Naive thymus-derived CD8-positive, alpha-beta T cell (primary cell): Measurements from ENCODE around the gene POLR3E. TPM values are rescaled to one million over a fixed set of nuclear protein-coding genes. Genes with fewer than 3 reads are reported as not detected.

ENCODE experiments used
- ATAC-seq, 2 donors: fragments of 150-1000 bp; cut with Tn5 transposase in 1 of 2; sonication (Bioruptor Pico), chemical (Tn5 transposase) in 1 of 2; 1 replicate in 1 of 2; 2 replicates in 1 of 2; pipeline ENCODE4 v1.10.0; 2021; ENCODE audit warnings: mild to moderate bottlenecking in 2 of 2, moderate library complexity in 2 of 2
- POLR2A ChIA-PET: fragments of 350-600 bp; sonication (Branson Sonifier 250); formaldehyde crosslinking; loops from one replicate; lab custom pipeline; 2021; ENCODE audit warnings: antibody characterized with exemption; lab: Charles Lee
- DNase-seq, 10 donors: peaks; one replicate each; pipeline versions ENCODE4 v3.0.0 to v3.0.0-alpha.2; 2020 to 2022
- H3K27ac Mint-ChIP-seq, 10 donors: one replicate each; pipeline ENCODE4 v1.8.0; 2020 to 2022; ENCODE audit warnings: mild to moderate bottlenecking in 10 of 10, mixed read lengths in 10 of 10, moderate library complexity in 4 of 10, inconsistent platforms in 1 of 10
- H3K27me3 Mint-ChIP-seq, 5 donors: one replicate each; pipeline ENCODE4 v1.8.0; 2021 to 2022; ENCODE audit warnings: mixed read lengths in 5 of 5
- H3K36me3 Mint-ChIP-seq, 3 donors: one replicate each; pipeline ENCODE4 v1.8.0; 2020 to 2022; ENCODE audit warnings: mixed read lengths in 3 of 3, mild to moderate bottlenecking in 2 of 3, inconsistent platforms in 1 of 3
- H3K4me1 Mint-ChIP-seq, 4 donors: one replicate each; pipeline ENCODE4 v1.8.0; 2021 to 2022; ENCODE audit warnings: mixed read lengths in 4 of 4
- H3K4me3 Mint-ChIP-seq, 10 donors: one replicate each; pipeline ENCODE4 v1.8.0; 2020 to 2022; ENCODE audit warnings: mild to moderate bottlenecking in 10 of 10, mixed read lengths in 10 of 10, moderate library complexity in 6 of 10, inconsistent platforms in 1 of 10
- H3K9me3 Mint-ChIP-seq, 9 donors: one replicate each; pipeline ENCODE4 v1.8.0; 2020 to 2022; ENCODE audit warnings: mixed read lengths in 9 of 9, mild to moderate bottlenecking in 3 of 9, inconsistent platforms in 1 of 9, moderate library complexity in 1 of 9
- polyA plus RNA-seq, 3 donors: library from polyadenylated mRNA; unstranded; fragments of 300-500 nt; fragmentation: Illumina TruSeq; gene quantifications; one replicate each; pipeline ENCODE4 v1.2.3, GENCODE V29; 2021
- total RNA-seq, 8 experiments: library from RNA in 2 of 8; stranded (reverse) in 2 of 8; gene quantifications; one replicate each; pipeline ENCODE4 v1.2.3 and lab custom pipeline; 2021 to 2026

Gene POLR3E, protein sequence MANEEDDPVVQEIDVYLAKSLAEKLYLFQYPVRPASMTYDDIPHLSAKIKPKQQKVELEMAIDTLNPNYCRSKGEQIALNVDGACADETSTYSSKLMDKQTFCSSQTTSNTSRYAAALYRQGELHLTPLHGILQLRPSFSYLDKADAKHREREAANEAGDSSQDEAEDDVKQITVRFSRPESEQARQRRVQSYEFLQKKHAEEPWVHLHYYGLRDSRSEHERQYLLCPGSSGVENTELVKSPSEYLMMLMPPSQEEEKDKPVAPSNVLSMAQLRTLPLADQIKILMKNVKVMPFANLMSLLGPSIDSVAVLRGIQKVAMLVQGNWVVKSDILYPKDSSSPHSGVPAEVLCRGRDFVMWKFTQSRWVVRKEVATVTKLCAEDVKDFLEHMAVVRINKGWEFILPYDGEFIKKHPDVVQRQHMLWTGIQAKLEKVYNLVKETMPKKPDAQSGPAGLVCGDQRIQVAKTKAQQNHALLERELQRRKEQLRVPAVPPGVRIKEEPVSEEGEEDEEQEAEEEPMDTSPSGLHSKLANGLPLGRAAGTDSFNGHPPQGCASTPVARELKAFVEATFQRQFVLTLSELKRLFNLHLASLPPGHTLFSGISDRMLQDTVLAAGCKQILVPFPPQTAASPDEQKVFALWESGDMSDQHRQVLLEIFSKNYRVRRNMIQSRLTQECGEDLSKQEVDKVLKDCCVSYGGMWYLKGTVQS
- total RNA-seq (100 to 1,000 TPM; 107 to 110 TPM), polyA plus RNA-seq (10 to 100 TPM; 11.1 to 13.9 (median 11.5) TPM), total RNA-seq (lab: John Stamatoyannopoulos, UW) (124 to 234 (median 167) reads per million in 6 experiments)

DNA sequence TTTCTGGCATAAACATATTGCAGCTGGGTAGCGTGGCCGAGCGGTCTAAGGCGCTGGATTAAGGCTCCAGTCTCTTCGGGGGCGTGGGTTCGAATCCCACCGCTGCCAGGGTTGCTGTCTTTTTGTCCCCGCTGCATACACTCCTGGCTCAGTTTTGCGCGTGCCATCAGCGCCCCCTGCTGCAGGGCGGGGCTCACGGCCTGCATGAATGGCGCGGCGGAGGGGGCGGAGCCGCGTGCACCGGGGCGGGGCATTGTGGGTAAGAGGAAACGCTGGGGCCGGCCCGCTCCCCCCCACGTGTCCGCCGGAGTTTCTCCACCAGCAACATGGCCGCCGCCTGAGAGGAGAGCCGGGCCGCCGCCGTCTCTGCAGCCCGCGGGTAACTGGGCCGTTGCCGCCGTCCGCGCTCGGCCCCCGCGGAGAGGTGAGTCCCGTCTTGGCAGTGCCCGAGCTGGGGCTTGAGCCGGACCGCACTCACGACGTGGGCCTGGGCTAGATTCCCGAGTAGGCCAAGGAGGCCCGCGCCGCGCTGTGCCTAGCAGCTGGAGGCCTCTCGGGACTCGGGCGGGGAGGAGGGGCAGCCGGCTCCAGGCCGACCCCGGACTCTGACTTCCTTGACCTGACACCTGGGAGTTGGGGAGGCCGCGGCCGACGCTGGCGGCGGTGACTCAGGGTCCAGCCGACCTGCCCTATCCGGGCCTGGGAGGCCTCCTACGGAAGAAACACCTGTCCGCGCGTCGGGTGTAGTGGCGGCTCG is at the start of gene POLR3E:
Gene POLR3E (plus strand): TSS at position 296 of the 757 bp plus-strand sequence. CDS start 5,560 bp downstream, outside the sequence.
- DNase-seq (peak; percentile 99 to 100 (median 100)), ATAC-seq (peak; percentile 71 to 85)
- H3K4me1 Mint-ChIP-seq: peaks cover 33 to 57% (median 45%) of the 10 kb centered on the region in 4 donors
- H3K27ac Mint-ChIP-seq: peak within 1 kb of the TSS; percentile 94 to 100 (median 100)
- H3K36me3 Mint-ChIP-seq: peaks cover 0 to 30% (median 2%) of the 10 kb centered on the region in 3 donors
- peaks cover 0 to 4% (median 0%) of the 10 kb centered on the region in 5 donors for H3K27me3 Mint-ChIP-seq
- H3K9me3 Mint-ChIP-seq: peaks cover 0 to 7% (median 0%) of the 10 kb centered on the region in 9 donors
- peak within 1 kb of the TSS; percentile 86 to 99 (median 96) for H3K4me3 Mint-ChIP-seq
- POLR2A ChIA-PET: interaction anchor here (0.6 to 6.0 kb wide), 12 partner anchors 57 to 344 kb away, joined by 3 to 147 read pairs (median 5); partner anchors contain the start of genes EEF2K, MOSMO, PDZD9 and UQCRC2

DNA sequence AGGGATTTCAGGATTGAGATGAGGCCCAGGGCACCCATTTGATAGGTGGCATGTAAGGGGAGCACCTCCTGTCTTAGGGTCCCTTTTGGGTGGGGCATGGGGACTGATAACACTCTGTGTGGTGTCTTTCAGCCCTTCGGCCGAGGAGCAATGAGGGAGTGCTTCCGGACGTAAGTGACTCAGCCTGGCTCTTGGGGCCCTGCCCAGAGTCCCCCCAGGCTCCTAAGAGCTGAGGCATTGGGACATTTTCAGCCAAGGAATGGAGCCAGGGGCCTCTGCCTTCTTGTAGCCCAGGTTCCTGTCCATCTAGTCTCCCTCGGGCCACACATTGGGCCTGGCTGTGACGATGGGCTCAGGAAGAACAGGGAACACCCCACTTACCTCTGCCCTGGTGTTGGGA is 46.7 kb upstream of the POLR3E start:
- Mint-ChIP-seq H3K4me1 (peaks cover 0 to 7% (median under 1%) of the 10 kb centered on the region in 4 donors), H3K27ac (no peak overlapping the region), H3K4me3 (no peak overlapping the region), H3K36me3 (peaks cover 8 to 74% (median 37%) of the 10 kb centered on the region in 3 donors), H3K27me3 (no peaks in the 10 kb centered on the region), H3K9me3 (peaks cover 0 to 2% (median 0%) of the 10 kb centered on the region in 9 donors)
- ATAC-seq (no peak), DNase-seq (no peak)
- POLR2A ChIA-PET: interaction anchor here (0.7 kb wide), 1 partner anchor 107 kb away, joined by 3 read pairs; no protein-coding TSS in a partner anchor

DNA sequence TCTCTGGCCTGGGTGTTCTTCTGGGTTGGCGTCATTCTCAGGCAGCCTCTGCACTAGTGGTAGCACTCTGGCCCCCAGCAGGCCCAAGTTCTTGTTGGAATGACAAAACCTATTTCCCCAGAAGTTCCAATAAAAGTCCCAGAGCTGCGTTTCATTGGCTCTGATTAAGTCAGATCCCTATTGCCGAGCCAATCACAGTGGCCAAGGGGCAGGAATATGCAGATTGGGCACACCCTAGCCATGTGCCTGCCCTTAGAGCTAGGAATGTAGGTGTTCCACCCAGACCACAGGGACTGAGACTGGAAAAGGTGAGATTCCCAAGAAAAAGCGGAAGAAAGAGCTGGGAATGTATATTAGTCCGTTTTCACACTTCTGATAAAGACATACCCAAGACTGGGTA is 44.9 kb upstream of the POLR3E start:
- peaks cover 0 to 2% (median 0%) of the 10 kb centered on the region in 9 donors for H3K9me3 Mint-ChIP-seq
- H3K4me1 Mint-ChIP-seq: peaks cover 0 to 7% (median under 1%) of the 10 kb centered on the region in 4 donors
- DNase-seq: no peak
- H3K36me3 Mint-ChIP-seq: peaks cover 8 to 74% (median 40%) of the 10 kb centered on the region in 3 donors
- no peak overlapping the region for H3K4me3 Mint-ChIP-seq
- POLR2A ChIA-PET: interaction anchor here (0.6 kb wide), 1 partner anchor 1463 kb away, joined by 3 read pairs; no protein-coding TSS in a partner anchor
- peak overlapping the region in 2 of 10 donors; percentile 5 to 24 for H3K27ac Mint-ChIP-seq
- H3K27me3 Mint-ChIP-seq: no peaks in the 10 kb centered on the region
- ATAC-seq: no peak

DNA sequence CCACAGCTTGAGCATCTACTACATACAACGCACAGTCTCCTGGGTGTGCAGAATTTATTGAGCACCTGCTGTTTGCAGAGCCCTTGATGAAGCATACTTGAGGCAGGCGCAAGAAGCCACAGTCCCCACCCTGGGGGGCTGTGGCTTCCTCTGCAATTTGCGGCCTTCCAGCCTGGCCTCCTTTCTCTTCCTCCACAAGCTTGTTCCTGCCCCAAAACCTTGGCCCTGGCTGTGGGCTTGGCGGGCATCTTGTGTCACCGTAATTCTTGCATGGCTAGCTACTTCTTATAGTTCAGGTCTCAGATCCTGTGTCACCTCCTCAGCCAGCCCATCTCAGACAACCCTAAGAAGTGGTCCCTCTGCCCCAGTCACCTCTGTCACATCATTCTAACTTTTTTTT is 43.9 kb upstream of the POLR3E start:
- Mint-ChIP-seq H3K27me3 (no peaks in the 10 kb centered on the region), H3K9me3 (peaks cover 0 to 2% (median 0%) of the 10 kb centered on the region in 9 donors), H3K27ac (peak overlapping the region in 2 of 10 donors; percentile 38 to 69), H3K4me3 (no peak overlapping the region), H3K36me3 (peaks cover 4 to 77% (median 49%) of the 10 kb centered on the region in 3 donors), H3K4me1 (peaks cover 0 to 7% (median under 1%) of the 10 kb centered on the region in 4 donors)
- DNase-seq: no peak
- POLR2A ChIA-PET: no interaction called here
- ATAC-seq: no peak

DNA sequence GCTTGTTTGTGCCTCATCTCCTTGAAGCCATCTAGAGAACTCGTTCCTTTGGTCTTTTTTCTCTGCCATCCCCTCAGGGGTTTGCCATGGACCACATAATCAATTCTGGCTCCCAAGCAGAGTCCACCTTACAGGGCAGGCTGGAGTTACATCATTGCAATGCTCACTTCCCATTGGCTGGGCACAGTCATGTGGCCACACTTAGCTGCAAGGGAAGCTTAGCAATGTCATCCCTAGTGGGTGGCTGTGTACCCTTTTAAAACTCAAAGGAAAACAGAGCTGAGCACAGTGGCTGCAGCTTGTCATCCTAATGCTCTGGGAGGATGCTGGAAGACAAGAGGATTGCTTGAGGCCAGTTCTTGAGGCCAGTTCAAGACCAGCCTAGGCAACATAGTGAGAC is 41.9 kb upstream of the POLR3E start:
- Mint-ChIP-seq H3K36me3 (peaks cover 11 to 78% (median 61%) of the 10 kb centered on the region in 3 donors), H3K4me1 (peaks cover 0 to 7% (median 2%) of the 10 kb centered on the region in 4 donors), H3K27ac (no peak overlapping the region)

DNA sequence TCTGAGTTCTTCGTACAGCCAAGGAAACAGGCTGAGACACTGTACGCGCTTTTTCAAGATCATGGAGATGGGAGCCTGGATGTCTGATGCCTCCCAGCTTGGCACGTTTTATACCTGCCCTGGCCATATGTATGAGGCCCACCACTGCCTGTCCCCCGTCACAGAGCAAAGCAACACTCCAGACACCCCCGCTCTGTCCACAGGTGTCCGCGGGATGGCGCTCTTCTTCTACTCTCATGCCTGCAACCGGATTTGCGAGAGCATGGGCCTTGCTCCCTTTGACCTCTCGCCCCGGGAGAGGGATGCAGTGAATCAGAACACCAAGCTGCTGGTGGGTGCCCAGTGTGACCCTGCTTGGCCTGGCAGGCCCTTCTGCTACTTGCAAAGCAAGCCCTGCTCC is 39.8 kb upstream of the POLR3E start:
- Mint-ChIP-seq H3K27ac (no peak overlapping the region), H3K36me3 (peaks cover 11 to 71% (median 61%) of the 10 kb centered on the region in 3 donors), H3K4me3 (no peak overlapping the region), H3K9me3 (peaks cover 0 to 2% (median 0%) of the 10 kb centered on the region in 9 donors), H3K27me3 (no peaks in the 10 kb centered on the region), H3K4me1 (peaks cover 0 to 12% (median 2%) of the 10 kb centered on the region in 4 donors)
- POLR2A ChIA-PET: interaction anchor here (0.7 to 1.9 kb wide), 2 partner anchors 49 to 56 kb away, joined by 3 to 5 read pairs; no protein-coding TSS in a partner anchor
- DNase-seq (no peak), ATAC-seq (no peak)

More for the DNA sequence above, 41.9 kb upstream of the POLR3E start:
- no peaks in the 10 kb centered on the region for H3K27me3 Mint-ChIP-seq
- DNase-seq: no peak
- no peak for ATAC-seq
- POLR2A ChIA-PET: no interaction called here
- H3K4me3 Mint-ChIP-seq: no peak overlapping the region
- peaks cover 0 to 2% (median 0%) of the 10 kb centered on the region in 9 donors for H3K9me3 Mint-ChIP-seq

DNA sequence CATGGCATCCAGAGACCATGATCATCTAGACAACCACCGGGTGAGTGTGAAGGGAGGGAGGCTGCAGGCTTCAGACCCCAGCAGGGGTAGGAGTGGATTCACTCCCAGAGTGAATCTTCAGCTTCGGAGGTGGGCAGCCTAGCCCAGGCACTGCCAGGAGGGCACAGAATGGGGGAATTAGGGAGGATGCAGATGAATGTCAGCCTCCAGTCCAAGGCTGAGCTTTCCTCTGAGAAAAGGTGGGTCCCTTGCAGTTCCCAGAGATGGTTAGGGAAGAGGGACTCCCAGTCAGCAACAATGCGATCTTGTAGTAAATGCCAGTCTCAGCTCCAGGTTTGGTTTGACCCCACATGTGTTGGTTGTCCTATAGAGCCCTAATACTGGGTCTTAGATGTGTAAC is 36.7 kb upstream of the POLR3E start:
- POLR2A ChIA-PET: no interaction called here
- H3K9me3 Mint-ChIP-seq: no peaks in the 10 kb centered on the region
- H3K4me3 Mint-ChIP-seq: no peak overlapping the region
- peak overlapping the region in 2 of 10 donors; percentile 40 to 59 for H3K27ac Mint-ChIP-seq
- peaks cover 7 to 59% (median 36%) of the 10 kb centered on the region in 3 donors for H3K36me3 Mint-ChIP-seq
- no peak for DNase-seq
- no peak for ATAC-seq
- H3K27me3 Mint-ChIP-seq: no peaks in the 10 kb centered on the region
- H3K4me1 Mint-ChIP-seq: peaks cover 9 to 23% (median 17%) of the 10 kb centered on the region in 4 donors

DNA sequence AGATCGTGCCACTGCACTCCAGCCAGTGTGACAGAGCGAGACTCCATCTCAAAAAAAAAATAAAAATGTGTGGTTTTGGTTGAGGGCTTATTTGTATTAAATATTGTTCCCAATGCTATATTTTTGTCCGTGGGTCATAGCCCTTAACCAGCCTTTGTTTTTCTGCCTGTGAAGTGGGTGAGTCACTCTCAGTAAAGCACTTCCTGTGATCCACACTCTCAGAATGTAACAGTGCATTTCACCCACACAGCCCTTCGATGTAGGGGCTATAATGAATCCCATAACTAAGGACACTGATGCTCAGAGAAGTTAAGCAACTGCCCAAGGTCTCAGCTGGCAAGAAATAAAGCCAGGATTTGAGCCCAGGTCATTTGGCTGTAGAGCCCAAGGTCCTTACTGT is 34.7 kb upstream of the POLR3E start:
- Mint-ChIP-seq H3K4me3 (no peak overlapping the region), H3K9me3 (no peaks in the 10 kb centered on the region), H3K4me1 (peaks cover 9 to 23% (median 18%) of the 10 kb centered on the region in 4 donors), H3K27ac (peak overlapping the region in 4 of 10 donors; percentile 9 to 44 (median 34)), H3K36me3 (peaks cover 7 to 61% (median 34%) of the 10 kb centered on the region in 3 donors), H3K27me3 (no peaks in the 10 kb centered on the region)
- DNase-seq (no peak), ATAC-seq (no peak)
- POLR2A ChIA-PET: no interaction called here

DNA sequence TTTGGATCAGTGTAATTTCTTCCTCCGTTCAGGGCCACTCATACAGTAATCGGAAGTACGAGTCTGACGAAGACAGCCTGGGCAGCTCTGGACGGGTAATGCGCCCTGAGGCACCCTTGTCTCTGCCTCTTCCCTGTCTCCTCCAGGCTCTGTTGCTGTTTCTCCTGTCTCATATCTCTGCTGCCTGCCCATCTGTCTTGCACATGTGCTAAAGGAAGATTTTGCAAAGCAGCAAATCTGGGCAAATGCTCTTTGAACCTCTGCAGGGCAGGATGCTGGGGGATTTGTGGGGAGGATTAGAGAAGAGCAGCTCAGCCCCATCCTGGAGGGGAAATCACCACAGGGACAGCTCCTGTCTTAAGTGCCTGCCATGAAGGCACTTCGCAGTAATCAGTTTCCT is 32.4 kb upstream of the POLR3E start:
- Mint-ChIP-seq H3K27ac (peak overlapping the region in 6 of 10 donors; percentile 9 to 78 (median 58)), H3K27me3 (no peaks in the 10 kb centered on the region), H3K4me3 (peak overlapping the region in 4 of 10 donors; percentile 5 to 74 (median 38)), H3K36me3 (peaks cover 0 to 54% (median 22%) of the 10 kb centered on the region in 3 donors), H3K4me1 (peaks cover 7 to 23% (median 18%) of the 10 kb centered on the region in 4 donors), H3K9me3 (no peaks in the 10 kb centered on the region)
- POLR2A ChIA-PET: interaction anchor here (1.0 kb wide), 1 partner anchor 268 kb away, joined by 10 read pairs; no protein-coding TSS in a partner anchor
- DNase-seq (peak in 2 of 10 donors; percentile 24 to 32), ATAC-seq (peak; percentile 44 to 56)

DNA sequence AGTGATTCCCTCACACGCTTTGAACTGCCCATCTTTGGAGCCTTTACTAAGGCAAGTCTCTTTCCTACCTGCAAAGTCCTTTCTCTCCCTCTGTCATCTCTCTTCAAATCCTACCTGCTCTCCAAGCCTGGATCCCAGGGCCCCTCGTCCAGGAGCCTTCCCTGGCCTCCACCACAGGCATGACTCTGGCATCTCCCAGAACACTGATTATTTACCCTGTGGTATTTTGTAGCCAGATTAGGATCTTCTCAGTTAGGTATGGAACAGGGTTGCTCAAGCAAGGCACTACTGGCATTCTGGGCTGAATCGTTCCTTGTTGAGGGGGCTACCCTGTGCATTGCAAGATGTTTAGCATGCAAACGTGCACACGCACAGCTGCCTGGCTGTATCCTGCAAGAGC is 31.9 kb upstream of the POLR3E start:
- Mint-ChIP-seq H3K36me3 (peaks cover 0 to 55% (median 17%) of the 10 kb centered on the region in 3 donors), H3K27ac (peak overlapping the region in 6 of 10 donors; percentile 4 to 78 (median 58)), H3K27me3 (no peaks in the 10 kb centered on the region), H3K9me3 (no peaks in the 10 kb centered on the region), H3K4me3 (peak overlapping the region in 2 of 10 donors; percentile 39 to 74), H3K4me1 (peaks cover 7 to 23% (median 18%) of the 10 kb centered on the region in 4 donors)
- ATAC-seq (no peak), DNase-seq (no peak)
- POLR2A ChIA-PET: no interaction called here

DNA sequence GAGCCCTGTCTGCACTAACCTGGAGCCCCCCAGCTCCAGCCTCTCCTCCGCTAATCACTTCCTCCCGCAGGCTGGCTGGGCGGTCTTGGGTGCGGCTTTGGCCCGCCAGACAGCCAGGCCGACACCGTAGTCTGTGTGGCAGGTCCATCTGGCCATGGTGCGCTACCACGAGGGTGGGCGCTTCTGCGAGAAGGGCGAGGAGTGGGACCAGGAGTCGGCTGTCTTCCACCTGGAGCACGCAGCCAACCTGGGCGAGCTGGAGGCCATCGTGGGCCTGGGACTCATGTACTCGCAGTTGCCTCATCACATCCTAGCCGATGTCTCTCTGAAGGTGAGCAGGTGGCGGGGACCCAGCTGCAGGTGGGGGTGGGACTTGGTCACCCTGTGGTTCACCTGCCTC is 30.7 kb upstream of the POLR3E start:
- Mint-ChIP-seq H3K4me3 (no peak overlapping the region), H3K36me3 (peaks cover 0 to 51% (median 15%) of the 10 kb centered on the region in 3 donors), H3K27me3 (no peaks in the 10 kb centered on the region), H3K9me3 (no peaks in the 10 kb centered on the region), H3K4me1 (peaks cover 7 to 23% (median 18%) of the 10 kb centered on the region in 4 donors), H3K27ac (peak overlapping the region in 2 of 10 donors; percentile 48 to 63)
- ATAC-seq: no peak
- POLR2A ChIA-PET: no interaction called here
- no peak for DNase-seq
